Fibroblast of lung (primary cell): ENCODE data around the gene RNF2. TPM values are rescaled to one million over a fixed set of nuclear protein-coding genes. Genes with fewer than 3 reads are reported as not detected.

Experiments
- DNase-seq, 2 donors: peaks; one replicate each; pipeline versions ENCODE4 v3.0.0 to v3.0.0-alpha.2; 2010; ENCODE audit warnings: low read depth in 2 of 2
- H2AFZ ChIP-seq: 2 replicates; pipeline ENCODE4 v1.5.1; 2012; ENCODE audit warnings: low read length, control low read depth, inconsistent platforms
- H3K27ac ChIP-seq: 2 replicates; pipeline ENCODE4 v1.5.1; 2011; ENCODE audit warnings: low read length, control low read depth; ENCODE audit not compliant: insufficient read depth
- H3K27me3 ChIP-seq: 2 replicates; pipeline ENCODE4 v1.5.1; 2011; ENCODE audit warnings: mild to moderate bottlenecking, low read length; ENCODE audit not compliant: control insufficient read depth, insufficient read depth
- H3K36me3 ChIP-seq: 2 replicates; pipeline ENCODE4 v1.5.1; 2011; ENCODE audit warnings: low read length; ENCODE audit not compliant: control insufficient read depth, insufficient read depth
- H3K4me1 ChIP-seq: 2 replicates; pipeline ENCODE4 v1.5.1; 2011; ENCODE audit warnings: low read length; ENCODE audit not compliant: control insufficient read depth, insufficient read depth; ENCODE audit errors: extremely low read depth
- H3K4me2 ChIP-seq: 2 replicates; pipeline ENCODE4 v1.5.1; 2011; ENCODE audit warnings: low read length, control low read depth; ENCODE audit not compliant: insufficient read depth; ENCODE audit errors: extremely low read depth
- H3K4me3 ChIP-seq, 4 experiments: fragments of 200-600 bp in 1 of 4; sonication (generic) in 1 of 4; replicated peaks in 1 of 4; 2 replicates each; pipeline ENCODE4 v1.5.1; 2011 to 2016; ENCODE audit warnings: low read length in 4 of 4, low read depth in 3 of 4, mild to moderate bottlenecking in 3 of 4, control low read depth in 2 of 4, inconsistent platforms in 1 of 4, mixed read lengths in 1 of 4; ENCODE audit not compliant: insufficient read depth in 1 of 4; ENCODE audit errors: control extremely low read depth in 1 of 4
- H3K79me2 ChIP-seq: 2 replicates; pipeline ENCODE4 v1.5.1; 2012; ENCODE audit warnings: mild to moderate bottlenecking, low read length, inconsistent platforms; ENCODE audit not compliant: control insufficient read depth, insufficient read depth
- H3K9ac ChIP-seq: 2 replicates; pipeline ENCODE4 v1.5.1; 2011; ENCODE audit warnings: mild to moderate bottlenecking, low read length, control low read depth; ENCODE audit not compliant: insufficient read depth
- H3K9me3 ChIP-seq: 2 replicates; pipeline ENCODE4 v1.5.1; 2012; ENCODE audit warnings: low read depth, low read length; ENCODE audit not compliant: control insufficient read depth, insufficient read depth
- H4K20me1 ChIP-seq: 2 replicates; pipeline ENCODE4 v1.5.1; 2011; ENCODE audit warnings: low read length; ENCODE audit not compliant: control insufficient read depth, insufficient read depth; ENCODE audit errors: extremely low read depth
- CTCF ChIP-seq, 2 donors: IDR thresholded peaks in 1 of 2; conservative IDR thresholded peaks in 1 of 2; 1 replicate in 1 of 2; 2 replicates in 1 of 2; pipeline ENCODE4 v1.5.1; 2011 to 2012; ENCODE audit warnings: low read length in 2 of 2, control low read depth in 1 of 2, inconsistent platforms in 1 of 2, low read depth in 1 of 2, mild to moderate bottlenecking in 1 of 2
- EZH2 ChIP-seq: IDR thresholded peaks from 2 replicates; pipeline ENCODE4 v1.5.1; 2012; ENCODE audit warnings: low read length, control low read depth, mild to moderate bottlenecking; ENCODE audit errors: missing control alignments
- polyA plus RNA-seq, 2 donors: library from polyadenylated mRNA; depleted of rRNA in 1 of 2; stranded (reverse) in 1 of 2; unstranded in 1 of 2; fragments of >200 nt; gene quantifications; 2 replicates each; pipeline ENCODE4 v1.2.1, GENCODE V29; 2011 to 2012; ENCODE audit warnings: missing spikeins in 1 of 2
- total RNA-seq: library from RNA; depleted of rRNA; stranded (reverse); fragments of >200 nt; gene quantifications from 2 replicates; pipeline ENCODE4 v1.2.1, GENCODE V29; 2014

Gene RNF2
- total and polyA plus RNA-seq, 2 donors (not counting 1 experiment from before 2014, with no cell fraction given) = 19.7 to 40.6 TPM

- TF ChIP-seq CTCF (conservative IDR thresholded peaks at IDR 0.05 in 1 of 2, IDR thresholded peaks at IDR 0.05 in 1 of 2; ENCODE audit: low read depth in 1 of 2, low read length in 2 of 2) = no peak
- TF ChIP-seq EZH2 = no peak
- H2AFZ ChIP-seq = no peak overlapping the region
- H3K4me2 ChIP-seq = no peak overlapping the region
- no peak for DNase-seq
- H3K4me1 ChIP-seq = no peaks in the 10 kb centered on the region
- H4K20me1 ChIP-seq = no peaks in the 10 kb centered on the region
- H3K9me3 ChIP-seq = no peaks in the 10 kb centered on the region
- H3K27ac ChIP-seq = no peak overlapping the region
- H3K36me3 ChIP-seq = no peaks in the 10 kb centered on the region
- no peak overlapping the region for H3K9ac ChIP-seq
- H3K27me3 ChIP-seq = no peaks in the 10 kb centered on the region
- H3K79me2 ChIP-seq = no peaks in the 10 kb centered on the region
- H3K4me3 ChIP-seq = no peak overlapping the region
Measured at GRCh38 chr1:185139246-185139645, 93.9 kb downstream of the RNF2 start.

- no peak for TF ChIP-seq EZH2
- TF ChIP-seq CTCF (conservative IDR thresholded peaks at IDR 0.05 in 1 of 2, IDR thresholded peaks at IDR 0.05 in 1 of 2; ENCODE audit: low read depth in 1 of 2, low read length in 2 of 2) = no peak
- H3K4me3 ChIP-seq = no peak overlapping the region
- no peaks in the 10 kb centered on the region for H3K79me2 ChIP-seq
- no peak overlapping the region for H3K9ac ChIP-seq
- H3K4me2 ChIP-seq = no peak overlapping the region
- H3K9me3 ChIP-seq = no peaks in the 10 kb centered on the region
- no peaks in the 10 kb centered on the region for H3K36me3 ChIP-seq
- H2AFZ ChIP-seq = no peak overlapping the region
- no peak overlapping the region for H3K27ac ChIP-seq
- H3K4me1 ChIP-seq = no peaks in the 10 kb centered on the region
- H4K20me1 ChIP-seq = no peaks in the 10 kb centered on the region
- H3K27me3 ChIP-seq = no peaks in the 10 kb centered on the region
- DNase-seq = peak; percentile 17 to 62
Measured at GRCh38 chr1:185144233-185144632, 98.9 kb downstream of the RNF2 start.

GRCh38 chr1:185151215-185151614 lies 105.9 kb downstream of the RNF2 start:
- no peaks in the 10 kb centered on the region for H3K9me3 ChIP-seq
- H3K4me2 ChIP-seq = no peak overlapping the region
- H3K27ac ChIP-seq = no peak overlapping the region
- H3K36me3 ChIP-seq = no peaks in the 10 kb centered on the region
- TF ChIP-seq EZH2 = no peak
- no peak for TF ChIP-seq CTCF (conservative IDR thresholded peaks at IDR 0.05 in 1 of 2, IDR thresholded peaks at IDR 0.05 in 1 of 2; ENCODE audit: low read depth in 1 of 2, low read length in 2 of 2)
- H3K27me3 ChIP-seq = no peaks in the 10 kb centered on the region
- no peaks in the 10 kb centered on the region for H3K4me1 ChIP-seq
- H4K20me1 ChIP-seq = no peaks in the 10 kb centered on the region
- no peak overlapping the region for H3K4me3 ChIP-seq
- H3K9ac ChIP-seq = no peak overlapping the region
- no peak for DNase-seq
- no peak overlapping the region for H2AFZ ChIP-seq
- peaks cover 6% of the 10 kb centered on the region for H3K79me2 ChIP-seq

Other genes with a start within 250 kb of the RNF2 start
- gene NIBAN1, start 71.0 kb upstream of the RNF2 start, total RNA-seq = 91.7 and 122 TPM in 2 replicates
- gene NIBAN1, start 71.0 kb upstream of the RNF2 start, polyA plus RNA-seq = 11.9 and 31.3 TPM in 2 replicates
- gene TRMT1L, start 111.4 kb downstream of the RNF2 start, total RNA-seq = 22.3 and 26.4 TPM in 2 replicates
- 19.4 and 19.6 TPM in 2 replicates for gene TRMT1L, start 111.4 kb downstream of the RNF2 start, polyA plus RNA-seq
- gene SWT1, start 111.6 kb downstream of the RNF2 start, total RNA-seq = 8.4 and 8.7 TPM in 2 replicates
- gene SWT1, start 111.6 kb downstream of the RNF2 start, polyA plus RNA-seq = 2.2 and 3.4 TPM in 2 replicates